ENCODE data around the gene RAI1.

DNA sequence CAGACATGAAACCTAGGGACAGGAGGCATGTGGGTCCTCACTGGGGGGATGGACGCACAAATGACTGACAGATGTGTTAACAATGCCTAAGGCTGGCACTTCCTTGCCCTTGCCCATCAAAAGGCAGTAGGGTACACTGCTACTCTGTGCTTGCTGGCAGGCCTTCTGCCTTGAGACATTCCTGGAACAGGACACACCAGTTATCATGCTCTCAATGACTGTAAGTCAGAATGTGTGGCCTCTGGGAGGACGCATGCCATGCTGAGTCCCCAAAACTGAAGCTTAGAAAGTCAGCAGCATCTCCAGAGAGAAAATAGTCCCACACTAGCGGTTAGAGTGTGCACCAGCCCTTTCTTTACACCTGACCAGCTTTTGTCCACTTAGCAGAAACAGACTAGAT is 171.7 kb downstream of the RAI1 start:
- TF ChIP-seq CTCF (IDR thresholded peaks at IDR 0.05) (no peak), POLR2A (IDR thresholded peaks at IDR 0.05) (no peak)

Data from lower leg skin (tissue), 3 donors.